IPS-18c (cell line): Measurements from ENCODE around the gene ZNF814.
"Not testable (repeated sequence)": the region's sequence is repeated elsewhere in the genome, so short reads cannot be mapped to it uniquely, and the experiment has no call there.

ENCODE experiments used
- H3K4me3 ChIP-seq: 2 replicates; pipeline ENCODE4 v1.7.0; 2013; ENCODE audit warnings: low read depth, mild to moderate bottlenecking, low read length, moderate library complexity; ENCODE audit not compliant: insufficient read depth
- H3K9me3 ChIP-seq: one replicate; pipeline ENCODE4 v1.6.1; 2013; ENCODE audit warnings: mild to moderate bottlenecking, low read length, moderate library complexity; ENCODE audit not compliant: control insufficient read depth, insufficient read depth

The ZNF814 gene

GRCh38 chr19:57888560-57889231 lies at the start of gene ZNF814:
TSS of gene ZNF814 (minus strand) at chr19:57889037. CDS start at chr19:57888802, 235 bp downstream.
- H3K4me3 ChIP-seq: peak within 1 kb of the TSS; percentile 88
- H3K9me3 ChIP-seq: peaks cover 2% of the 10 kb centered on the region

- H3K9me3 ChIP-seq: peaks cover 1% of the 10 kb centered on the region
- H3K4me3 ChIP-seq: no peak overlapping the region
Observed at GRCh38 chr19:57935731-57936130, 46.9 kb upstream of the ZNF814 start.

GRCh38 chr19:57934820-57935665 lies 46.2 kb upstream of the ZNF814 start, which contains the start of gene ZNF418:
TSS of gene ZNF418 (minus strand) at chr19:57935402. CDS start at chr19:57933822, 1,580 bp downstream.
- Histone ChIP-seq H3K9me3 (peaks cover 8% of the 10 kb centered on the region), H3K4me3 (peak within 1 kb of the TSS; percentile 91)

GRCh38 chr19:57927587-57927986 lies 38.8 kb upstream of the ZNF814 start:
- H3K9me3 ChIP-seq: peaks cover 49% of the 10 kb centered on the region
- H3K4me3 ChIP-seq: no peak overlapping the region

GRCh38 chr19:57916168-57916995 lies 27.5 kb upstream of the ZNF814 start, which contains the start of gene ZNF417:
TSS of gene ZNF417 (minus strand) at chr19:57916592. CDS start at chr19:57916411, 181 bp downstream.
- peak within 1 kb of the TSS; percentile 76 for H3K4me3 ChIP-seq
- not testable (repeated sequence) for H3K9me3 ChIP-seq

GRCh38 chr19:57914531-57914930 lies 25.7 kb upstream of the ZNF814 start:
- Histone ChIP-seq H3K9me3 (no peaks in the 10 kb centered on the region), H3K4me3 (no peak overlapping the region)

- H3K4me3 ChIP-seq: no peak overlapping the region
Observed at GRCh38 chr19:57907394-57907793, 18.6 kb upstream of the ZNF814 start.

GRCh38 chr19:57905258-57905657 lies 16.4 kb upstream of the ZNF814 start:
- no peaks in the 10 kb centered on the region for H3K9me3 ChIP-seq
- H3K4me3 ChIP-seq: no peak overlapping the region

More at GRCh38 chr19:57907394-57907793, 18.6 kb upstream of the ZNF814 start:
- H3K9me3 ChIP-seq: no peaks in the 10 kb centered on the region

- Histone ChIP-seq H3K4me3 (no peak overlapping the region), H3K9me3 (no peaks in the 10 kb centered on the region)
Observed at GRCh38 chr19:57903618-57904184, 14.9 kb upstream of the ZNF814 start.

- Histone ChIP-seq H3K9me3 (no peaks in the 10 kb centered on the region), H3K4me3 (no peak overlapping the region)
Observed at GRCh38 chr19:57900311-57900710, 11.5 kb upstream of the ZNF814 start.

GRCh38 chr19:57890706-57891105 lies 1.9 kb upstream of the ZNF814 start:
- H3K4me3 ChIP-seq: not testable (repeated sequence)

GRCh38 chr19:57888107-57888559 lies 704 bp downstream of the ZNF814 start:
- Histone ChIP-seq H3K9me3 (peaks cover 2% of the 10 kb centered on the region), H3K4me3 (peak overlapping the region; percentile 88)

More at GRCh38 chr19:57890706-57891105, 1.9 kb upstream of the ZNF814 start:
- not testable (repeated sequence) for H3K9me3 ChIP-seq

GRCh38 chr19:57887195-57887941 lies 1.5 kb downstream of the ZNF814 start:
- peak overlapping the region; percentile 88 for H3K4me3 ChIP-seq
- peaks cover 2% of the 10 kb centered on the region for H3K9me3 ChIP-seq

- H3K9me3 ChIP-seq: no peaks in the 10 kb centered on the region
- peak overlapping the region; percentile 49; the same call in 1 of the 2 replicates for H3K4me3 ChIP-seq
Observed at GRCh38 chr19:57886046-57886445, 2.8 kb downstream of the ZNF814 start.

- H3K4me3 ChIP-seq: not testable (repeated sequence)
- peaks cover 42% of the 10 kb centered on the region for H3K9me3 ChIP-seq
Observed at GRCh38 chr19:57873883-57874799, 14.7 kb downstream of the ZNF814 start.
